HepG2 (cell line): ENCODE results near the gene GLIS2. TPM values are rescaled to one million over a fixed set of nuclear protein-coding genes. Genes with fewer than 3 reads are reported as not detected.

ENCODE experiments used
- ARNT2 ChIP-seq: sonication (generic); formaldehyde crosslinking; IDR thresholded peaks from 2 replicates; pipeline ENCODE4 v1.8.0; 2022; ENCODE audit warnings: mild to moderate bottlenecking, low read depth, missing genetic modification reagents, moderate library complexity
- HOXD1 ChIP-seq: sonication (generic); formaldehyde crosslinking; IDR thresholded peaks from 2 replicates; pipeline ENCODE4 v1.5.0; 2020; ENCODE audit warnings: missing genetic modification reagents
- KMT2B ChIP-seq: IDR thresholded peaks from 2 replicates; pipeline ENCODE4 v1.6.1; 2016; ENCODE audit warnings: missing genetic modification reagents, missing compliant biosample characterization
- NFIC ChIP-seq: IDR thresholded peaks from 2 replicates; pipeline ENCODE4 v1.6.1; 2012; ENCODE audit warnings: mild to moderate bottlenecking, low read length, inconsistent platforms
- REL ChIP-seq: sonication (generic); formaldehyde crosslinking; conservative IDR thresholded peaks from 2 replicates; pipeline ENCODE4 v1.8.0; 2022; ENCODE audit warnings: mild to moderate bottlenecking, missing genetic modification reagents, moderate library complexity
- SAFB2 ChIP-seq: sonication (generic); formaldehyde crosslinking; IDR thresholded peaks from 2 replicates; pipeline ENCODE4 v1.5.1; 2020; ENCODE audit warnings: missing genetic modification reagents, low read depth, mild to moderate bottlenecking, borderline replicate concordance
- SOX5 ChIP-seq: IDR thresholded peaks from 2 replicates; pipeline ENCODE4 v1.6.1; 2016; ENCODE audit warnings: borderline replicate concordance
- ZBTB8A ChIP-seq: sonication (generic); formaldehyde crosslinking; IDR thresholded peaks from 2 replicates; pipeline ENCODE4 v1.4.0; 2020; ENCODE audit warnings: mild to moderate bottlenecking, low read depth, missing genetic modification reagents, borderline replicate concordance
- ZFYVE20 ChIP-seq: sonication (generic); formaldehyde crosslinking; IDR thresholded peaks from 2 replicates; pipeline ENCODE4 v1.8.0; 2023; ENCODE audit warnings: low read depth, mild to moderate bottlenecking, moderate library complexity, missing genetic modification reagents, borderline replicate concordance
- ZNF138 ChIP-seq: sonication (generic); formaldehyde crosslinking; IDR thresholded peaks from 2 replicates; pipeline ENCODE4 v1.5.0; 2020; ENCODE audit warnings: mild to moderate bottlenecking, low read depth, missing genetic modification reagents
- ZNF143 ChIP-seq: sonication (generic); formaldehyde crosslinking; IDR thresholded peaks from 2 replicates; pipeline ENCODE4 v1.4.0; 2020; ENCODE audit warnings: missing genetic modification reagents
- ZNF17 ChIP-seq: sonication (generic); formaldehyde crosslinking; IDR thresholded peaks from 2 replicates; pipeline ENCODE4 v1.5.0; 2020; ENCODE audit warnings: mild to moderate bottlenecking, missing genetic modification reagents
- ZNF333 ChIP-seq: sonication (generic); formaldehyde crosslinking; IDR thresholded peaks from 2 replicates; pipeline ENCODE4 v1.4.0; 2020; ENCODE audit warnings: mild to moderate bottlenecking, missing genetic modification reagents, borderline replicate concordance
- ZNF546 ChIP-seq: sonication (generic); formaldehyde crosslinking; conservative IDR thresholded peaks from 2 replicates; pipeline ENCODE4 v1.8.1; 2023; ENCODE audit warnings: mild to moderate bottlenecking, missing genetic modification reagents
- ZNF598 ChIP-seq: sonication (generic); formaldehyde crosslinking; IDR thresholded peaks from 2 replicates; pipeline ENCODE4 v1.5.1; 2020; ENCODE audit warnings: mild to moderate bottlenecking, missing genetic modification reagents, borderline replicate concordance
- ZNF670 ChIP-seq: sonication (generic); formaldehyde crosslinking; IDR thresholded peaks from 2 replicates; pipeline ENCODE4 v1.8.0; 2022; ENCODE audit warnings: mild to moderate bottlenecking, missing genetic modification reagents, borderline replicate concordance
- ZNF7 ChIP-seq: IDR thresholded peaks from 2 replicates; pipeline ENCODE4 v1.6.1; 2016; ENCODE audit warnings: missing biosample characterization, missing genetic modification reagents
- ZNF775 ChIP-seq: sonication (generic); formaldehyde crosslinking; IDR thresholded peaks from 2 replicates; pipeline ENCODE4 v1.4.0; 2020; ENCODE audit warnings: missing genetic modification reagents, mild to moderate bottlenecking, moderate library complexity, borderline replicate concordance
- ZNF777 ChIP-seq: sonication (generic); formaldehyde crosslinking; IDR thresholded peaks from 2 replicates; pipeline ENCODE4 v1.4.0; 2020; ENCODE audit warnings: missing genetic modification reagents
- ZNF879 ChIP-seq: sonication (generic); formaldehyde crosslinking; IDR thresholded peaks from 2 replicates; pipeline ENCODE4 v1.8.1; 2023; ENCODE audit warnings: missing genetic modification reagents
- polyA plus RNA-seq, 8 experiments: library from polyadenylated mRNA; depleted of rRNA in 3 of 8; stranded (reverse) in 7 of 8; unstranded in 1 of 8; fragments of >200 nt; fragmentation: Illumina TruSeq in 4 of 8; extraction: Trizol in 4 of 8; gene quantifications; 2 replicates each; pipeline versions ENCODE4 v1.2.1 to v1.2.3, GENCODE V29; 2011 to 2016; ENCODE audit warnings: low read depth in 4 of 8, missing spikeins in 1 of 8, mixed read lengths in 1 of 8; ENCODE audit not compliant: insufficient read depth in 1 of 8
- total RNA-seq, 5 experiments: library from RNA; depleted of rRNA; stranded (reverse); fragments of >200 nt; fragmentation: Illumina TruSeq; extraction: Trizol; gene quantifications; 2 replicates each; pipeline ENCODE4 v1.2.3, GENCODE V29; 2016; ENCODE audit warnings: low read depth in 1 of 5
- TF ChIP-seq, protein P1 (sequence below): sonication (generic); formaldehyde crosslinking; IDR thresholded peaks from 2 replicates; pipeline ENCODE4 v1.4.0; 2020; ENCODE audit warnings: missing genetic modification reagents
- TF ChIP-seq, protein P2 (sequence below): sonication (generic); formaldehyde crosslinking; IDR thresholded peaks from 2 replicates; pipeline ENCODE4 v1.4.0; 2020; ENCODE audit warnings: mild to moderate bottlenecking, missing genetic modification reagents
- TF ChIP-seq, protein P3 (sequence below): sonication (generic); formaldehyde crosslinking; IDR thresholded peaks from 2 replicates; pipeline ENCODE4 v1.4.0; 2020; ENCODE audit warnings: mild to moderate bottlenecking, missing genetic modification reagents

GLIS2 gene
- total and polyA plus RNA-seq, 2 of the 13 experiments (the other 11 are each of a cell fraction or from before 2014, with no cell fraction given): 0.28 to 0.29 TPM

DNA sequence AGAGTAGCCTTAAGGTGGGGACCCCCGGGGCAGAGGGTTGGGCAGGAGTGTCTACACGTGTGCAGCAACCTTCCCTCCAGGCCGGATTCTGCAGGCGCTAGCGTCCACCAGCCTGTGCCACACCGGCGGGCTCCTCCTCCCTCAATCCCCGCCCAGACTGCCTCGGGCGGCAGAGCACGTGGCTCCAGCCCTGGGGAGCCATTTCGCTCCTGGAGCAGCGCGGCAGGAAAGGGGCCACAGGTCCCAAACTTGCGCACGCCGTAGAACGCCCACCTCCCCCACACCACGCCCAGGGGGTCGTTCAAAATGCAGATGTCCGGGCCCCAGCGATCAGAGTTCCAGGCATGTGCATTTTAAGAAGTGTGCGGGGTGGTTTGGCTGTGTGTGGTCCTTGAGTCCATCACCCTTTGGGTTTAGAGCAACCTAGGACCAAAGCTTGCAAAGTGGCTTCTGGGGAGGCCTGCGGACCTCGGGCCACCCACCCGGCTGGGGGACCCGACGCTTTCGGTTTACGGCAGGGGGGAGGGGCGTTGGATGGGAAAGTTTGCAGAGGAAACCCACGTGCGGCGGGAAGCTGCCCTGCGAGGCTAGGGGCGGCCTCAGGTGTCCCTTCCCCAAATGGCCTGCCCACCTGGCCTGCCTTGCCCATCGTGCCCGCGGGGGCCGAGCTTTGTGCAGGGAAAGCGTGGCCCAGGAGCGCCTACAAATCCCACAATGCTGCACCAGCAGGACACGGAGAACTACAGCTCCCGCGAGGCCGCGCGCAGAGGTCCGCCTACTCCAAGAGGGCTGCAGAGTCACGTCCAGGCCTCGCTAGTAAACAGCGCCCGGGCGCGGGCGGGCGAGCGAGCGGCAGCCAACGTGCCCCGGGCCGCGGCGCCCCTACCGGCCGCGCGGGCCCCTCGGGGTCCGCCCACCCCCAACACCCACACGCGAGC is 44.4 kb upstream of the GLIS2 start (continued):
- TF ChIP-seq, protein P1, sequence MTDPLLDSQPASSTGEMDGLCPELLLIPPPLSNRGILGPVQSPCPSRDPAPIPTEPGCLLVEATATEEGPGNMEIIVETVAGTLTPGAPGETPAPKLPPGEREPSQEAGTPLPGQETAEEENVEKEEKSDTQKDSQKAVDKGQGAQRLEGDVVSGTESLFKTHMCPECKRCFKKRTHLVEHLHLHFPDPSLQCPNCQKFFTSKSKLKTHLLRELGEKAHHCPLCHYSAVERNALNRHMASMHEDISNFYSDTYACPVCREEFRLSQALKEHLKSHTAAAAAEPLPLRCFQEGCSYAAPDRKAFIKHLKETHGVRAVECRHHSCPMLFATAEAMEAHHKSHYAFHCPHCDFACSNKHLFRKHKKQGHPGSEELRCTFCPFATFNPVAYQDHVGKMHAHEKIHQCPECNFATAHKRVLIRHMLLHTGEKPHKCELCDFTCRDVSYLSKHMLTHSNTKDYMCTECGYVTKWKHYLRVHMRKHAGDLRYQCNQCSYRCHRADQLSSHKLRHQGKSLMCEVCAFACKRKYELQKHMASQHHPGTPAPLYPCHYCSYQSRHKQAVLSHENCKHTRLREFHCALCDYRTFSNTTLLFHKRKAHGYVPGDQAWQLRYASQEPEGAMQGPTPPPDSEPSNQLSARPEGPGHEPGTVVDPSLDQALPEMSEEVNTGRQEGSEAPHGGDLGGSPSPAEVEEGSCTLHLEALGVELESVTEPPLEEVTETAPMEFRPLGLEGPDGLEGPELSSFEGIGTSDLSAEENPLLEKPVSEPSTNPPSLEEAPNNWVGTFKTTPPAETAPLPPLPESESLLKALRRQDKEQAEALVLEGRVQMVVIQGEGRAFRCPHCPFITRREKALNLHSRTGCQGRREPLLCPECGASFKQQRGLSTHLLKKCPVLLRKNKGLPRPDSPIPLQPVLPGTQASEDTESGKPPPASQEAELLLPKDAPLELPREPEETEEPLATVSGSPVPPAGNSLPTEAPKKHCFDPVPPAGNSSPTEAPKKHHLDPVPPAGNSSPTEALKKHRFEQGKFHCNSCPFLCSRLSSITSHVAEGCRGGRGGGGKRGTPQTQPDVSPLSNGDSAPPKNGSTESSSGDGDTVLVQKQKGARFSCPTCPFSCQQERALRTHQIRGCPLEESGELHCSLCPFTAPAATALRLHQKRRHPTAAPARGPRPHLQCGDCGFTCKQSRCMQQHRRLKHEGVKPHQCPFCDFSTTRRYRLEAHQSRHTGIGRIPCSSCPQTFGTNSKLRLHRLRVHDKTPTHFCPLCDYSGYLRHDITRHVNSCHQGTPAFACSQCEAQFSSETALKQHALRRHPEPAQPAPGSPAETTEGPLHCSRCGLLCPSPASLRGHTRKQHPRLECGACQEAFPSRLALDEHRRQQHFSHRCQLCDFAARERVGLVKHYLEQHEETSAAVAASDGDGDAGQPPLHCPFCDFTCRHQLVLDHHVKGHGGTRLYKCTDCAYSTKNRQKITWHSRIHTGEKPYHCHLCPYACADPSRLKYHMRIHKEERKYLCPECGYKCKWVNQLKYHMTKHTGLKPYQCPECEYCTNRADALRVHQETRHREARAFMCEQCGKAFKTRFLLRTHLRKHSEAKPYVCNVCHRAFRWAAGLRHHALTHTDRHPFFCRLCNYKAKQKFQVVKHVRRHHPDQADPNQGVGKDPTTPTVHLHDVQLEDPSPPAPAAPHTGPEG (CRISPR knock-in tag): peak; percentile 92
- TF ChIP-seq, protein P2, sequence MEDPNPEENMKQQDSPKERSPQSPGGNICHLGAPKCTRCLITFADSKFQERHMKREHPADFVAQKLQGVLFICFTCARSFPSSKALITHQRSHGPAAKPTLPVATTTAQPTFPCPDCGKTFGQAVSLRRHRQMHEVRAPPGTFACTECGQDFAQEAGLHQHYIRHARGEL (CRISPR knock-in tag): peak; percentile 36; the same call in 1 of the 2 replicates
- TF ChIP-seq ZNF143 (CRISPR knock-in tag): peak; percentile 92
- TF ChIP-seq NFIC: no peak
- peak; percentile 88; the same call in 1 of the 2 replicates for TF ChIP-seq REL (CRISPR knock-in tag)
- peak; percentile 38 for TF ChIP-seq ZNF777 (CRISPR knock-in tag)
- TF ChIP-seq ZNF333: peak; percentile 92
- TF ChIP-seq ZNF879: 0 out of 2 replicates have a peak, but pooled peaks have one; percentile 85
- peak; percentile 73; the same call in 1 of the 2 replicates for TF ChIP-seq SAFB2 (CRISPR knock-in tag)
- 0 out of 2 replicates have a peak, but pooled peaks have one; percentile 53 for TF ChIP-seq ZNF598
- TF ChIP-seq SOX5 (CRISPR knock-in tag): peak; percentile 34; the same call in 1 of the 2 replicates
- no peak for TF ChIP-seq ZFYVE20
- peak; percentile 45 for TF ChIP-seq ARNT2
- TF ChIP-seq ZNF670 (CRISPR knock-in tag): peak; percentile 80; the same call in 1 of the 2 replicates
- 0 out of 2 replicates have a peak, but pooled peaks have one; percentile 35 for TF ChIP-seq ZNF17
- TF ChIP-seq ZBTB8A (CRISPR knock-in tag): peak; percentile 79
- peak; percentile 66; the same call in 1 of the 2 replicates for TF ChIP-seq ZNF546 (CRISPR knock-in tag)
- TF ChIP-seq, protein P3, sequence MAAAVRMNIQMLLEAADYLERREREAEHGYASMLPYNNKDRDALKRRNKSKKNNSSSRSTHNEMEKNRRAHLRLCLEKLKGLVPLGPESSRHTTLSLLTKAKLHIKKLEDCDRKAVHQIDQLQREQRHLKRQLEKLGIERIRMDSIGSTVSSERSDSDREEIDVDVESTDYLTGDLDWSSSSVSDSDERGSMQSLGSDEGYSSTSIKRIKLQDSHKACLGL (CRISPR knock-in tag): peak; percentile 96
- no peak for TF ChIP-seq KMT2B
- peak; percentile 80; the same call in 1 of the 2 replicates for TF ChIP-seq ZNF775 (CRISPR knock-in tag)
- peak; percentile 7; the same call in 1 of the 2 replicates for TF ChIP-seq ZNF138 (CRISPR knock-in tag)
- TF ChIP-seq HOXD1 (CRISPR knock-in tag): peak; percentile 43; the same call in 1 of the 2 replicates
- peak; percentile 16; the same call in 1 of the 2 replicates for TF ChIP-seq ZNF7 (CRISPR knock-in tag)
